Umbilical cord (tissue), 2 donors: ENCODE results near the gene NRXN2. TPM values are rescaled to one million over a fixed set of nuclear protein-coding genes. Genes with fewer than 3 reads are reported as not detected.
A peak's percentile ranks its signal among the peaks of the same experiment; 100 is the strongest.

Experiments used
- DNase-seq: peaks from one replicate; pipeline ENCODE4 v3.0.0-alpha.2; 2015; ENCODE audit warnings: low spot score
- total RNA-seq: library from RNA; depleted of rRNA; stranded (reverse); fragments of >200 nt; gene quantifications from one replicate; pipeline ENCODE4 v1.2.3, GENCODE V29; 2014; ENCODE audit warnings: low replicate concordance; ENCODE audit not compliant: insufficient read depth

The NRXN2 gene
- total RNA-seq, 1 donor from 2014 or later, result 43.6 TPM

- no peak for DNase-seq
These were observed 594 bp downstream of the NRXN2 start for GRCh38 chr11:64722141-64723065.

DNA sequence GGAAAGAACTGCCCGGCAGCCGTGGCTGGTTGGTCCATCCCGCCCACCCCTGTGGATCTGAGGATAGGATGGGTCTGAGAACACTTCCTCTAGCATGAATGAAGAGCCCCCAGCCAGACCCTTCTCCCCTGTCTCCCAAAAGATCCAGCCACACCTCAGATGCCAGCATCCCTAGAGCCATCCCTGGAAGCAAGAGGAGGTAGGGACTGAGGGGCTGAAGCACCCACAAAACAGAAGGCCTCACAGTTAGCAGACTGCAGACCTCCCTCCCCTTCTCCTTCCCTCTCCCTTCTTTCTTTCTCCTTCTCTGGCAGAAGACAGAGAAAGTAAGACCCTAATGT lies 1.7 kb downstream of the NRXN2 start:
- DNase-seq, result no peak

DNA sequence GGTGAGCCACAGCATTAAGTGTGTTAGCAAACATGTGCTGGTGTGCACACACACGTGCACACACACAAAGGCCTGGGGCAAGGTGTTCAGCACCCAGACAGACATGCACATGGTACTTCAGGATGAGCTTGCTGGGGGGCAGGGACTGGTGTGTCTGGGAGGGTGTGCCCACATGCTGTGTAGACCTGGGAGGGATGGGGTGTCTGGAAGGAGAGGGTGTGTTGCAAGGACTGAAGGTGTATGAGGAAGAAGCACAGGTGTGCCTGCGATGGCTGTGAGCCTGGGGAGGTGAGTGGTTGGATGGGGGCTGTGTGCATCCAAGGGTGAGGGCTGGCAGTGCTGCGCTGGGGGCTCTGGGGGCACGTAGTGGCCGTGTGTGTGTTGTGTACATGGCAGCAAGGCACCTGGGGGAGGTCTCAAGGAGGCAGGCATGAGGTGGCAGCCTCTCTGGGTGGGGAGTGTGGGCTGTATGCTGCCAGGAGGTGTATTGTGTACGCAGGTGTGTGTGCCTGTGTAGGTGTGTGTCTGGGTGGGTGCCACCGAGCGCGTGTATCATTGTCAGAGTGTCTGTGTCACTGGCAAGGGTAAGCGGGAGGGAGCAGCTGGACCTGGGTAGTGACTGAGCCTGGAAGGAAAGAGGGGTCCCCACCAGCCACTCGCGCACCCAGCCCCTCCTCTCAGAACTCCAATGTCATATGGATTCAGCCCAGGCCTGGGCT lies 2.2 kb downstream of the NRXN2 start:
- no peak for DNase-seq

DNA sequence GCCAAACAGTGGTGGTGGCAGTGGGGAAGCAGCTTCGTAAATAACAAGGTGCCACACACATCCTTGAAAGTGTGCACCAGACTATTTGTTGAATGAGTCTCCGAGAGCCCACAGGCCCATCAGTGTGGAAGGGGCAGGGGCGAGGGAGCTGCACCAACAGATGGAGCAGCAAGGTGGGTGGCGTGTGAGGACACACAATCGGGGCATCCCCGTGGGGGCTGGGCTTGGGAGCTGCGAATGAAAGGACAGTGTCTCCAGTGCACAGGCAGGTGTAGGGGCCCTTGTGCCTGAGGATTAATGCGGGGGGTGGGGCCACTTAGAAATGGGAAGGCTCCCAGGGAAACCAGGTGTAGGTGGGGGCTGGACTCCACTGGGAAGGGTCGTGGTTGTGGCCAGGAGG lies 2.8 kb downstream of the NRXN2 start:
- DNase-seq, result no peak

- DNase-seq, result no peak
These were observed 3.6 kb downstream of the NRXN2 start for GRCh38 chr11:64719406-64719805.

DNA sequence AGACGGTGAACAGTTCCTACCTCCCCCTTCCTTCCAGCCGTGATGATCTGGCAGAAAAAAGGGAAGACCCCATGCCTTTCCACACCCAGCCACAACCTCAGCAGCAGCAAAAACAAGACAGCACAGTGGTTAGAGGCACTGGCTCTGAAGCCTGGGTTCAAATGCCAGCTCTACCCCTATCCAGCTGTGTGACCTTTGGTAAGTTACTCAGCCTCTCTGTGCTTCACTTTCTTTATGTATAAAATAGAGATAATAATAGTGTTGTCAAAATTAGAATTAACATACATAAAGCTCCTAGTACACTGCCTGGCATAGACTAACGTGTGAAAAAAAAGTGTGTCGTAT lies 4.2 kb downstream of the NRXN2 start:
- no peak for DNase-seq

GRCh38 chr11:64718084-64718779 lies 4.8 kb downstream of the NRXN2 start:
- no peak for DNase-seq

DNA sequence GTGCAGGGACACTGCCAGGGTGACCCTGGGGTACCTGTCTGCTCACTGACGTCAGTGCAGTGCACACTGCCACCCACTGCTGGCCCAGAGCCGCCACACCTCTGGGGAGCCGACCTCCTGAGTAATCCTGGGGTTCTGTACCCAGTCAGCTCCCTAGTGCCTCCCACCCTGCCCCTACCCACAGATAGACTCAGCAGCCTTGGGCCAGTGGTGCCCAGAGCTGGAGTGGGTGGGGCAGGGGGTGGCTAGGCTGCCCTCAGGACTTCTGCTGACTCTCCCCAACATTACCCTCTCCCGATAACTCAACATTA lies 5.8 kb downstream of the NRXN2 start:
- no peak for DNase-seq

DNA sequence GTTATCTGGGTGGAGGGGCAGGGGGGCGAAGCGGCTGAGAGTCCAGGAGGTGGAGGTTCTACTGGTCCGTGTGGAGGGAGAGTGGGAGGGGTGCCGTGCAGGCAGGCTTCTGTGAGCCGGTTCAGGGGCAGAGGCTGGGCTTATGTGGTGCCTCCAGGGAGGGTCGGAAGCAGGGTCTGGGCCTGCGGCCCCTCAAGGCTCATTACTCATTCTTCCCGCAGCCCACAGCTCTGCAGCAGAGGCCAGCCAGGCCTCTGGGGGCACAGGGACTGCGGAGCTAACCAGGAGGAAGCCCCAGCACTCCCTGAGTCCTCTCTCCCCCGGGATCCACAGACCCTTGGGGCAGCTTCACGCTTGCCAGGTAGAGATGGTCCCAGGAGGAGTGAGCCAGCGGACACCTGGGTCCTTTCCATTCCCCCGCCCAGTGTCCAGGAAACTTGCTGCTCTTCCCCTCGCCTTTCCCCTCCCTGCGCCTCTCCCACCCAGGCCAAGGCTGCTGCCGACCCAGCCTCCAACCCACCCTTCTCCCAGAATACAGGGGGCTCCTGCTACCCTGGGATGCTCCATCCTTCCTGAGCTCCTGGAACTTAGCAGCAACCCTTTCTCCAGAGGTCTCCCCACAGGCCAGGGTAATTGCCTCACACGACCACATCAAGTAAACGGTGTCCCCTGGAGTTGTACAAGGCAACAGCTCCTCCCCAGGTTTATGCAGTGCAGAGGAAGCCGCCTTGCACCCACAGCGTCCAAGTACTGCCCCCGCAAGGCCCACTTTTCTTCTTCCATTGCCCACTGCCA lies 6.3 kb downstream of the NRXN2 start:
- no peak for DNase-seq

GRCh38 chr11:64715756-64716472 lies 7.1 kb downstream of the NRXN2 start:
- DNase-seq, result no peak

DNA sequence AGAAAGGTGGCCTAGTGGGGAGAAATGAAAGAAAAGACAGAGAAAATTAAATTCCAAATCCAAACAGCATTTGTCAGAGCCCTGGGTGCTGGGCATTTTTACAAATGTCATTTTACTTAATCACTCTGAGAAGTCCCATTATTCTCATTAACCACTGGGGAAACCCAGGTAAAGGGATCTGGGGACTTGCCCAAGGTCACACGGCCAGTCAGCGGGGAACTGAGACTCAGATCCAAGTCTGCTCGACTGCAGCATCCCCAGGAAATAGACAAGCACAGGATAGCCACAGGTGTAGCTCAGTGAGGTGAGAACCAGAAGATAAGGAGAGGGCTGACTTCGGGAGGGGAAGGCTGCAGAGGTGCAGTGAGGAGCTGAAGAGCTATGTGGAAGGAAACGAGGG lies 7.9 kb downstream of the NRXN2 start:
- no peak for DNase-seq

DNA sequence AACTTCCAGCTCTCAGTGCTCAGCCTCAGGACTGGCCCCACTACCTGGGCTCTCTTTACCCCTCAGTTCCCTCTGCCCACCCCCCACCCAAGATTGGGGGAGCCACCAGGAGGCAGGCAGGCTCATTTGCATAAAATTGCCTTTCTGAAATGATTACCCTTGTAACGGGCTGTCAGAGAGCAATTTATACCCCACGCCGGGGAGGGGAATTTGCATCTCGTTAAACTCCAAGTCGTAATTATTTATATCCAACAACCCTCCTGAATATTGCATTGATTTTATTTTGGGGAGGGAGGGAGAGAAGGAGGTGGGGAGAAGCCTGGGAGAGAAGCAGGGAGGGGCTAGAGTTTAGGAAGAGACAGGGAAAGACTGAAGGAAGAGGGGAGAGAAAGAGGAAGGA lies 8.3 kb downstream of the NRXN2 start:
- DNase-seq, result no peak

DNA sequence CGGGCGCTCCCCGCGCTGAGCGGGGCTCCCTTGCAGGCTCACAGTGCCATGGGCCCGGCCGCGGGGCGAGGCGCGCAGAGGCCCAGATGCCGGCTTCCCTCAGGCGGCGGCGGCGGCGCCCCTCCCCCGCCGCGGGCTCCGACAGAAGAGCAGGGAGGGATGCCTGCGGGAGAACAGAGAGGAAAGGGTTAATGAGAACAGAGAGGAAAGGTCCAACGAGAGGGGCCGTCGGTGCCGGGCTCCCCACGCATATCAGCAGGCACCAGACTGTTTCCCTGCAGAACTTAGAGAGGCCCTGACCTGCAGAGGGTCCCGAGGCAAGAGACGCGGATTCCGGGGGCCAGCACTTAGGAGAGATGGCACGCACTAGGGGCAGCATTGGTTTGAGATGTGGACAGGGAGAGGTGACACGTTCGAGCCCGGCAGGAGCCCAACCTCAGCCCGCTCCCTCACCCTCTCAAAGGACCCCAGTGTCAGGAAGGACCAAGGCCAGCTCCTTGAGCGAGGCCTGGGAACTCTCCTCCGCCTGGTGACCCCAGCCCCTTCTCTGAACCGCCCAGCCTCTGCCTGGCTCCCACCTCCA lies 9.1 kb downstream of the NRXN2 start:
- DNase-seq, result no peak

DNA sequence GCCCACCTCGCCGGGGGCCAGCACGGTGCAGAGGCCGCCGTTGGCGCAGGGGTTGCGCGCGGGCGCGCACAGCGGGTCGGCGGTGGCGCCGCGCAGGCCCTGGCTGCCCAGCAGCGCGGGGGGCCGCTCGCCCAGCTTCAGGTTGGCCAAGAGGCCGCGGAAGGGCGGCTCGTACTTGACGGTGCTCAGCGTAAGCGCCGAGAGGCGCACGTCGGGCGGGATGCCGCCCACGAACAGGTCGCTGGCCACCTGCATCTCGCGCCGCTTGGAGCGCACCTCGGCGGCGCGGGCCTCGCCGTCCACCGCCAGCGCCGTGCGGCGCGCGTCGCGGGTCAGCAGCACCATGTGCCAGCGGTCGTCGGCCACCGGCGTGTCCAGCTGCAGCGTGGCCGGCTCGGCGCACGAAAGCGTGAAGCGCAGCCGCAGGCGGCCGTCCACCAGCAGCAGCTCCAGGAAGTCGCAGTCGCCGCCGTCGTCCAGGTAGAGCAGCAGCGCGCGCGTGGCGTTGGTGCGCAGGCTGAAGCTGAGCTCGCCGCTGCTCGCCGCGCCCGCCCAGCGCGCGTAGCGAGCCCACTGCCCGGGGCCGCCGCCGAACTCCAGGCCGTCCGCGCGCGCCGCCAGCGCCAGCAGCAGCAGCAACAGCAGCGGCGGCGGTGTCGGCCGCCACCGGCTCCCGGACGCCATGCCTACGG lies 9.8 kb downstream of the NRXN2 start:
- DNase-seq, result peak; percentile 61

DNA sequence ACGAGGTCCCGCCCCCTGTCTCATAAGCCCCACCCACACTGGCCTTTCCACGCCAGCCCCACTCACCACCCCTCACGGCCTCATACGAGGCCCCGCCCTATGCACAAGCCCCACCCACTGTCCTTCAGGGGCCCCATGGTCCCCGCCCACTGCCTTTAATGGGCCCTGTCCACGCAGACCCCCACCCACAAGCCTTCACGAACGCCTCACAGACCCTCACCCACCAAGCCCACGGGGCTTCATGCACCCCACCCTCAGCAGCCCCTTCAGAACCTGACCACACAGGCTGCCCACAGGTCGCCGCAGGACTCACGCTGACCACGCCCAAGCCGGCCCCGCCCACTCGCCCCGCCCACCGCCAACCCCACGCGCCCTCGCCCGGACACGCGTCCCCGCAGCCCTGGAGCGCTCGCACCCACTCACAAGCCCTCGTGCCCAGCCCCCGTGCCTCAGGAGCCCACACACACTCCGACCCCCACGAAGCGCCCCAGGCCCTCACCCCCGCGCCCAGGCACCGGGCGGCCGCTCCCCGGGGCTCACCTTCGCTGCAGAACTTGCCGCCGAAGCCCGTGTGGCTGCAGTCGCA lies 10.5 kb downstream of the NRXN2 start:
- DNase-seq, result no peak

DNA sequence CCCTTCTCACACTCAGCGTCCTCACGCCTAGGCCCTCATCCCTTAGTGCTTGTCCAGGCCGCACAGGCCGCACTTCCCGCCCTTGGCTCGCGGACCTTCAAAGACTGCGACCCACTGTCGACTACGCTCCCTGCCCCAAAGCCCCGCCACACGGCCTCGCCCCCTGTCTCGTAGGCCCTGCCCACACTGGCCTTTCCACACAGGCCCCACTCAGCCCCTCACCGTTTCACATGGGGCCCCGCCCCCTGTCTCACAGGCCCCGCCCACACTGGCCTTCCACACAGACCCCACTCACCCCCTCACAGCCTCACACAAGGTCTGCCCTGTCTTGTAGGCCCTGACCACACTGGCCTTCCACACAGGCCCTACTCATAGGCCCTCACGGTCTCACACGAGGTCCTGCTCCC lies 11.0 kb downstream of the NRXN2 start:
- DNase-seq, result no peak

DNA sequence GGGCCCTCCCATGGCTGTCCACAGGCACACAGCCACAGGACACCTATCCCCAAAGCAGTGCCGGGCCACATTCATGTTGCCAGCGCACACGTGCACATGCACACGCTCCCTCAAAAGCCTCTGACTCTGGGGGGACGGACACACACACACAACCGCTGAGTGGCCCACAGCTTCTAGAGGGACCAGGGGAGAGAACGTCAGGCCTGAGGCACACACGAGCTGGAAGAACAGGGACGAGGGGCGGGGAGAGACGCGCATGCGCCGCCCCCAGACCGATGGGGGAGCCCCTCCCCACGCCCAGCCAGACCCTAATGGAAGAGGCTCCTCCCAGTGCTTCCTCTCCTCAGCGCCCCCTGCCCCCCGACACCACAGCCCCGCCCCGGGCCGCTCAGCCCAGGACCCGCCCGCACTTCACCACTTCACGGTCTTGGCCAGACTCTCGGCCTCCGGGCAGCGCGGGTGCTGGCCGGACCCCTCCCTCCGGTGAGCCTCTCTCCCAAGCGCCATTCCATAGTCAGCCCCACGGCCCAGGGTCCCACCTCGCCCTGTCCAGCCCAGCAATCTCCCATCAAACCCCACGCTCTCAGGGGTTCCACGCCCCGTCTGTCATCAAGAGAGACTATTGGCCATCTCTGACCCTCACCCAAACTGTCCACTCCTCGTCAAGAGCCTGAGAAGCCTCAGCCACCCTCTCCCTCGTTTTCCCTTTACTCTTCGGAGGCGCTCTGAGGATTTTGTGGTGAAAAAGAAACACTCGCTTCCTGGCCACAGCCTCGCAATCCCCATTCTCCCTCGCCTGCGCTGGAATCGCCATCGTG lies 11.7 kb downstream of the NRXN2 start:
- DNase-seq, result no peak

GRCh38 chr11:64710418-64711137 lies 12.4 kb downstream of the NRXN2 start:
- no peak for DNase-seq
